Measurements from ENCODE around the gene GEMIN5. TPM values are rescaled to one million over a fixed set of nuclear protein-coding genes. Genes with fewer than 3 reads are reported as not detected.

The GEMIN5 gene
- total and polyA plus RNA-seq, 2 experiments from 2014 or later, result 18.3 to 46.7 TPM

DNA sequence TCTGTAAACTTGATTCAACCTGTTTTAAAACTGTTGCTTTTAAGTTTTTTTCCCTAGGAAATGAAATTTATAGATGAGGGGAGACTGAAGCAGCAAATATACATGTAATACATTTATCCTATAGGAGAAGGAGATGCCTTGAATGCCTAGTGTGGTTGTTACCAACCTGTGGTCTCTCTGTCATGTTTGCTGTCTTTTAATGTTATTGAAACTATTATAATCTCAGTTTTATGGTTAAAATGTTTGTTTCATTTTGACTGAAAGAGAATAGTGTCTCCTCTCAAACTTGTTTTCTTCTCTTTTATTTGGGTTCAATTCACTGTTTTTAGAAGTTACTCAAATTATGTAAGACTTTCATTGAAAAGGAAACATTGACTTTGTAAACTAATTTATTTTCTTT, 18.7 kb upstream of the GEMIN5 start:
- TF ChIP-seq, protein P1, sequence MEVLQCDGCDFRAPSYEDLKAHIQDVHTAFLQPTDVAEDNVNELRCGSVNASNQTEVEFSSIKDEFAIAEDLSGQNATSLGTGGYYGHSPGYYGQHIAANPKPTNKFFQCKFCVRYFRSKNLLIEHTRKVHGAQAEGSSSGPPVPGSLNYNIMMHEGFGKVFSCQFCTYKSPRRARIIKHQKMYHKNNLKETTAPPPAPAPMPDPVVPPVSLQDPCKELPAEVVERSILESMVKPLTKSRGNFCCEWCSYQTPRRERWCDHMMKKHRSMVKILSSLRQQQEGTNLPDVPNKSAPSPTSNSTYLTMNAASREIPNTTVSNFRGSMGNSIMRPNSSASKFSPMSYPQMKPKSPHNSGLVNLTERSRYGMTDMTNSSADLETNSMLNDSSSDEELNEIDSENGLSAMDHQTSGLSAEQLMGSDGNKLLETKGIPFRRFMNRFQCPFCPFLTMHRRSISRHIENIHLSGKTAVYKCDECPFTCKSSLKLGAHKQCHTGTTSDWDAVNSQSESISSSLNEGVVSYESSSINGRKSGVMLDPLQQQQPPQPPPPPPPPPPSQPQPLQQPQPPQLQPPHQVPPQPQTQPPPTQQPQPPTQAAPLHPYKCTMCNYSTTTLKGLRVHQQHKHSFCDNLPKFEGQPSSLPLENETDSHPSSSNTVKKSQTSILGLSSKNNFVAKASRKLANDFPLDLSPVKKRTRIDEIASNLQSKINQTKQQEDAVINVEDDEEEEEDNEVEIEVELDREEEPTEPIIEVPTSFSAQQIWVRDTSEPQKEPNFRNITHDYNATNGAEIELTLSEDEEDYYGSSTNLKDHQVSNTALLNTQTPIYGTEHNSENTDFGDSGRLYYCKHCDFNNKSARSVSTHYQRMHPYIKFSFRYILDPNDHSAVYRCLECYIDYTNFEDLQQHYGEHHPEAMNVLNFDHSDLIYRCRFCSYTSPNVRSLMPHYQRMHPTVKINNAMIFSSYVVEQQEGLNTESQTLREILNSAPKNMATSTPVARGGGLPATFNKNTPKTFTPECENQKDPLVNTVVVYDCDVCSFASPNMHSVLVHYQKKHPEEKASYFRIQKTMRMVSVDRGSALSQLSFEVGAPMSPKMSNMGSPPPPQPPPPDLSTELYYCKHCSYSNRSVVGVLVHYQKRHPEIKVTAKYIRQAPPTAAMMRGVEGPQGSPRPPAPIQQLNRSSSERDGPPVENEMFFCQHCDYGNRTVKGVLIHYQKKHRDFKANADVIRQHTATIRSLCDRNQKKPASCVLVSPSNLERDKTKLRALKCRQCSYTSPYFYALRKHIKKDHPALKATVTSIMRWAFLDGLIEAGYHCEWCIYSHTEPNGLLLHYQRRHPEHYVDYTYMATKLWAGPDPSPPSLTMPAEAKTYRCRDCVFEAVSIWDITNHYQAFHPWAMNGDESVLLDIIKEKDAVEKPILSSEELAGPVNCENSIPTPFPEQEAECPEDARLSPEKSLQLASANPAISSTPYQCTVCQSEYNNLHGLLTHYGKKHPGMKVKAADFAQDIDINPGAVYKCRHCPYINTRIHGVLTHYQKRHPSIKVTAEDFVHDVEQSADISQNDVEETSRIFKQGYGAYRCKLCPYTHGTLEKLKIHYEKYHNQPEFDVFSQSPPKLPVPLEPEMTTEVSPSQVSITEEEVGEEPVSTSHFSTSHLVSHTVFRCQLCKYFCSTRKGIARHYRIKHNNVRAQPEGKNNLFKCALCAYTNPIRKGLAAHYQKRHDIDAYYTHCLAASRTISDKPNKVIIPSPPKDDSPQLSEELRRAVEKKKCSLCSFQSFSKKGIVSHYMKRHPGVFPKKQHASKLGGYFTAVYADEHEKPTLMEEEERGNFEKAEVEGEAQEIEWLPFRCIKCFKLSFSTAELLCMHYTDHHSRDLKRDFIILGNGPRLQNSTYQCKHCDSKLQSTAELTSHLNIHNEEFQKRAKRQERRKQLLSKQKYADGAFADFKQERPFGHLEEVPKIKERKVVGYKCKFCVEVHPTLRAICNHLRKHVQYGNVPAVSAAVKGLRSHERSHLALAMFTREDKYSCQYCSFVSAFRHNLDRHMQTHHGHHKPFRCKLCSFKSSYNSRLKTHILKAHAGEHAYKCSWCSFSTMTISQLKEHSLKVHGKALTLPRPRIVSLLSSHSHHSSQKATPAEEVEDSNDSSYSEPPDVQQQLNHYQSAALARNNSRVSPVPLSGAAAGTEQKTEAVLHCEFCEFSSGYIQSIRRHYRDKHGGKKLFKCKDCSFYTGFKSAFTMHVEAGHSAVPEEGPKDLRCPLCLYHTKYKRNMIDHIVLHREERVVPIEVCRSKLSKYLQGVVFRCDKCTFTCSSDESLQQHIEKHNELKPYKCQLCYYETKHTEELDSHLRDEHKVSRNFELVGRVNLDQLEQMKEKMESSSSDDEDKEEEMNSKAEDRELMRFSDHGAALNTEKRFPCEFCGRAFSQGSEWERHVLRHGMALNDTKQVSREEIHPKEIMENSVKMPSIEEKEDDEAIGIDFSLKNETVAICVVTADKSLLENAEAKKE (CRISPR knock-in tag; IDR thresholded peaks at IDR 0.05), result no peak
- no peak for TF ChIP-seq NANOG (IDR thresholded peaks at IDR 0.05; ENCODE audit: borderline replicate concordance)
- no peak for TF ChIP-seq CREB1 (CRISPR knock-in tag; IDR thresholded peaks at IDR 0.05; ENCODE audit: low read depth)
- no peak for TF ChIP-seq CTCF (conservative IDR thresholded peaks at IDR 0.05; ENCODE audit: low read depth in 2 of 2)
- no peak for TF ChIP-seq EZH2phosphoT487 (IDR thresholded peaks at IDR 0.05; ENCODE audit: unreplicated experiment)
- no peak for TF ChIP-seq ZNF114 (CRISPR knock-in tag; IDR thresholded peaks at IDR 0.05)
- no peak for TF ChIP-seq EZH2 (IDR thresholded peaks at IDR 0.05; ENCODE audit: low read depth, unreplicated experiment)
- no peak for TF ChIP-seq POLR2AphosphoS5 (IDR thresholded peaks at IDR 0.05; ENCODE audit: low read depth)
- TF ChIP-seq ETS1 (IDR thresholded peaks at IDR 0.05), result no peak
- TF ChIP-seq STAT1 (IDR thresholded peaks at IDR 0.05; ENCODE audit: unreplicated experiment), result no peak
- no peak for TF ChIP-seq REST (IDR thresholded peaks at IDR 0.05; ENCODE audit: unreplicated experiment)
- no peak for TF ChIP-seq ZNF331 (CRISPR knock-in tag; IDR thresholded peaks at IDR 0.05; ENCODE audit: low read depth)
- TF ChIP-seq JUNB (IDR thresholded peaks at IDR 0.05; ENCODE audit: unreplicated experiment), result no peak
- Histone ChIP-seq H4K20me1 (replicated peaks; ENCODE audit: insufficient read depth) (no peaks in the 10 kb centered on the region), H3K27ac (ENCODE audit: low read depth) (no peak overlapping the region), H3K4me2 (no peak overlapping the region), H3K9me2 (ENCODE audit: insufficient read depth) (no peaks in the 10 kb centered on the region), H3F3A (replicated peaks; ENCODE audit: low read depth) (no peaks in the 10 kb centered on the region), H2AFZ (no peak overlapping the region), H3K27me3 (ENCODE audit: insufficient read depth) (no peaks in the 10 kb centered on the region), H3K4me3 (no peak overlapping the region), H3K4me1 (ENCODE audit: insufficient read depth) (no peaks in the 10 kb centered on the region), H3K36me3 (ENCODE audit: insufficient read depth) (peaks cover 7% of the 10 kb centered on the region; the same call in 1 of the 2 replicates), H3K79me2 (replicated peaks; ENCODE audit: insufficient read depth) (0 out of 2 replicates have a peak, but pooled peaks cover 4% of the 10 kb centered on the region)
- H3K27me3 Mint-ChIP-seq (ENCODE audit: insufficient read depth, low read depth, poor library complexity), result no peaks in the 10 kb centered on the region
- ATAC-seq (no peak), DNase-seq (ENCODE audit: low spot score) (no peak)
- H3K9me3 Mint-ChIP-seq, result no peaks in the 10 kb centered on the region
- no peak overlapping the region for H3K4me3 Mint-ChIP-seq
- peaks cover 22% of the 10 kb centered on the region for H3K36me3 Mint-ChIP-seq (ENCODE audit: low read depth)
- H3K27ac Mint-ChIP-seq, result no peak overlapping the region
- H3K4me1 Mint-ChIP-seq, result no peaks in the 10 kb centered on the region

All from GM23338 (cell line).